ENCODE data around the gene ZRANB1. TPM values are rescaled to one million over a fixed set of nuclear protein-coding genes. Genes with fewer than 3 reads are reported as not detected.

The ZRANB1 gene
- total RNA-seq, 1 experiment from 2014 or later: 12.5 TPM

GRCh38 chr10:124993345-124993708, 51.4 kb downstream of the ZRANB1 start:
- no peak for DNase-seq
- no TSS peak for BruUV-seq (replicated peaks)
- H3K9me3 Mint-ChIP-seq (ENCODE audit: low read depth, unreplicated experiment): no peaks in the 10 kb centered on the region
- H3K4me1 Mint-ChIP-seq (ENCODE audit: low read depth, unreplicated experiment): no peaks in the 10 kb centered on the region
- CTCF ChIA-PET: interaction anchor here (1.0 kb wide), 1 partner anchor 54 kb away, joined by 4 read pairs; no protein-coding TSS in a partner anchor
- H3K27me3 Mint-ChIP-seq (ENCODE audit: unreplicated experiment): no peaks in the 10 kb centered on the region
- no peak overlapping the region for H3K4me3 Mint-ChIP-seq (ENCODE audit: low read depth, unreplicated experiment)
- no peak for TF ChIP-seq CTCF (IDR thresholded peaks at IDR 0.05; ENCODE audit: unreplicated experiment)
- intact Hi-C loops (cut with micrococcal nuclease; ENCODE audit: unreplicated experiment): no loop called here
- H3K36me3 Mint-ChIP-seq (ENCODE audit: insufficient read depth, unreplicated experiment): peaks cover 75% of the 10 kb centered on the region
- no peak overlapping the region for H3K27ac Mint-ChIP-seq (ENCODE audit: unreplicated experiment)

DNA sequence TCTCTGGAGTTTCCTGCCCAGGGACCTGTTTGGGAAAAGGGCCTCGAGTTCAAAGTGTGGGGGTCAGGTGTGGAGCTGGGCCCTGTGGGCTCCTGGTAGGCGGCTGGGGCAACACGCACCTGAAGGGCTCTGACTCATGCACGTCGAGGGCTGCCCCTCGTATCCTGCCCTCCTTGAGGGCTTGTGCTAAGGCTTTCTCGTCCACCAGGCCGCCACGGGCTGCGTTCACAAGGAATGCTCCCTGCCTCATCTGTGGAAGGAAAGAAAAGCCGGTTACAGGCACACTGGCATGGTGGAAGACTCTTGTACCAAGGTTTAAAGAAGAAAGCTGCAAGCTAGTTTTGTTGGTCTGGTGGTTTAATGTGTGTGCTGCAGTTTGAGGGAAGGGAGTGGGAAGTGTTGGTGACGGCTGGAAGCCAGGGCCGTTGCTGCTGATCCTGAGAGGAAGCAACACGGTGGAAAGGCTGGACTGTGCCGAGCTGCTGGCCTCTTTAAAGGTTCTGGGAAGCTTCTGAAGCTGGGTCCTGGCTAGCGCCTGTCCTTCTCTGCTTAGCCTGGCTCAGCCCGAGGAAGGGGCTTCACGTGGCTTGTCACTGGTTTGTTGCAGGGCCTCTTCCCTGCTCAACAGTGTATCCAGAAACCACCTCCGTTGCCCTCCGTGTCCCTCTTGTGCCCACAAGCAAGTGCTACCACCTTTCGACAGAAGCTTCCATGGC, 52.0 kb downstream of the ZRANB1 start:
- Mint-ChIP-seq H3K36me3 (ENCODE audit: insufficient read depth, unreplicated experiment) (peaks cover 77% of the 10 kb centered on the region), H3K27ac (ENCODE audit: unreplicated experiment) (no peak overlapping the region), H3K4me1 (ENCODE audit: low read depth, unreplicated experiment) (no peaks in the 10 kb centered on the region), H3K4me3 (ENCODE audit: low read depth, unreplicated experiment) (no peak overlapping the region), H3K27me3 (ENCODE audit: unreplicated experiment) (no peaks in the 10 kb centered on the region), H3K9me3 (ENCODE audit: low read depth, unreplicated experiment) (no peaks in the 10 kb centered on the region)
- no peak for TF ChIP-seq CTCF (IDR thresholded peaks at IDR 0.05; ENCODE audit: unreplicated experiment)
- DNase-seq: no peak
- intact Hi-C loops (cut with micrococcal nuclease; ENCODE audit: unreplicated experiment): no loop called here
- no TSS peak for BruUV-seq (replicated peaks)
- CTCF ChIA-PET: no interaction called here

- Mint-ChIP-seq H3K27ac (ENCODE audit: unreplicated experiment) (no peak overlapping the region), H3K27me3 (ENCODE audit: unreplicated experiment) (no peaks in the 10 kb centered on the region), H3K4me1 (ENCODE audit: low read depth, unreplicated experiment) (no peaks in the 10 kb centered on the region), H3K36me3 (ENCODE audit: insufficient read depth, unreplicated experiment) (peaks cover 71% of the 10 kb centered on the region), H3K9me3 (ENCODE audit: low read depth, unreplicated experiment) (no peaks in the 10 kb centered on the region), H3K4me3 (ENCODE audit: low read depth, unreplicated experiment) (no peak overlapping the region)
- intact Hi-C loops (cut with micrococcal nuclease; ENCODE audit: unreplicated experiment): no loop called here
- BruUV-seq (replicated peaks): no TSS peak
- DNase-seq: no peak
- CTCF ChIA-PET: interaction anchor here (0.7 kb wide), 1 partner anchor 393 kb away, joined by 3 read pairs; no protein-coding TSS in a partner anchor
- TF ChIP-seq CTCF (IDR thresholded peaks at IDR 0.05; ENCODE audit: unreplicated experiment): no peak
Measured at GRCh38 chr10:124994573-124995473, 52.9 kb downstream of the ZRANB1 start.

DNA sequence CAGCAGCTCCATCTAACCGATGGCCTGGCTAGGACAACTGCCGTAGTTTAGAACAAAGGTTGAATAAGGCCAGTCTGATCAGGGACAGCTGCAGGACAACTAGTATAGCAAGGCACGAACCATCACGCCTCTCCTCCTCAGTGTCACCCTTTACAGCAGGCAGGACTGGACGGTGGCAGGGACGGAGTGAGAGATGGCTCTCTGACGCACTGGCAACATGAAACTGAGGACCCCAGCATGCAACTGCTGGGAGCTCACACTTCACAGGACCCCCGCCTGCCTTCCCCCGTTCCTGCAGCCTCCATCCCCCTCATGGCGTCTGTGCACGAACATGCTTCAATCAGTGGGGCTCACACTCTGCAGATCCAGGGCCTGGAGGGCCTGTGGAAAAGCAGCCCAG, 53.7 kb downstream of the ZRANB1 start:
- H3K36me3 Mint-ChIP-seq (ENCODE audit: insufficient read depth, unreplicated experiment): peaks cover 70% of the 10 kb centered on the region
- CTCF ChIA-PET: no interaction called here
- no peaks in the 10 kb centered on the region for H3K27me3 Mint-ChIP-seq (ENCODE audit: unreplicated experiment)
- no TSS peak for BruUV-seq (replicated peaks)
- H3K9me3 Mint-ChIP-seq (ENCODE audit: low read depth, unreplicated experiment): no peaks in the 10 kb centered on the region
- no peak for TF ChIP-seq CTCF (IDR thresholded peaks at IDR 0.05; ENCODE audit: unreplicated experiment)
- no peak for DNase-seq
- intact Hi-C loops (cut with micrococcal nuclease; ENCODE audit: unreplicated experiment): no loop called here
- H3K4me3 Mint-ChIP-seq (ENCODE audit: low read depth, unreplicated experiment): no peak overlapping the region
- H3K27ac Mint-ChIP-seq (ENCODE audit: unreplicated experiment): no peak overlapping the region
- no peaks in the 10 kb centered on the region for H3K4me1 Mint-ChIP-seq (ENCODE audit: low read depth, unreplicated experiment)
